ENCODE measurements around the gene SYNE1. TPM values are rescaled to one million over a fixed set of nuclear protein-coding genes. Genes with fewer than 3 reads are reported as not detected.

Gene SYNE1
- total RNA-seq, 3 donors from 2014 or later (not counting 1 experiment from before 2014, with no cell fraction given): 489 to 570 (median 498) TPM

DNA sequence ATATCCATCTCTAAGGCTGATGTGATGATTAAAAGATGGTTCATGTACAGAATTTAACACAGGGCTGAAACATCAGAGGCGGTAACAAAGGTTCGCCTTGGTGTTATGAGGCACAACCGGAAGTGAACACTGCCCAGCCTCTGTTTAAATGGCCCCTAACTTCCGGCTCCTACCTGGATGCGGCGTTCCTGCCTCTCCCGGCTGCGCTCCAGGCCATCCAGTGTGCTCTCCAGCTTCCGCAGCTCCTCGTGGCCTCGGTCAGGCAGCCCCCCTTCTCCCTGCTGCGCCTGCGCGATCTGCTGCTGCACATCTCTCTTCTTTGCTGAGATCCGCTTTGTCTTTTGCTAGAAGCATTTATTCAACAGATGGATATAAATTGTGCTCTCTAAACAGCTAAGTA, 195.3 kb downstream of the SYNE1 start:
- Histone ChIP-seq H3K9me3 (ENCODE audit: control insufficient read depth, insufficient read depth, low read length) (no peaks in the 10 kb centered on the region), H3K4me1 (ENCODE audit: control insufficient read depth, insufficient read depth, low read length) (no peaks in the 10 kb centered on the region), H3K27ac (ENCODE audit: low read length) (no peak overlapping the region), H3K27me3 (ENCODE audit: control insufficient read depth, insufficient read depth, low read length) (no peaks in the 10 kb centered on the region), H3K36me3 (ENCODE audit: control insufficient read depth, insufficient read depth, low read length) (peaks cover 63% of the 10 kb centered on the region), H3K4me3 (ENCODE audit: low read length) (no peak overlapping the region)
- intact Hi-C loops (cut with micrococcal nuclease): no loop called here
- H3K4me1 Mint-ChIP-seq: no peaks in the 10 kb centered on the region
- no peak overlapping the region for H3K4me3 Mint-ChIP-seq
- ATAC-seq (no peak), DNase-seq (no peak)
- H3K27ac Mint-ChIP-seq: no peak overlapping the region
- TF ChIP-seq, protein P1, sequence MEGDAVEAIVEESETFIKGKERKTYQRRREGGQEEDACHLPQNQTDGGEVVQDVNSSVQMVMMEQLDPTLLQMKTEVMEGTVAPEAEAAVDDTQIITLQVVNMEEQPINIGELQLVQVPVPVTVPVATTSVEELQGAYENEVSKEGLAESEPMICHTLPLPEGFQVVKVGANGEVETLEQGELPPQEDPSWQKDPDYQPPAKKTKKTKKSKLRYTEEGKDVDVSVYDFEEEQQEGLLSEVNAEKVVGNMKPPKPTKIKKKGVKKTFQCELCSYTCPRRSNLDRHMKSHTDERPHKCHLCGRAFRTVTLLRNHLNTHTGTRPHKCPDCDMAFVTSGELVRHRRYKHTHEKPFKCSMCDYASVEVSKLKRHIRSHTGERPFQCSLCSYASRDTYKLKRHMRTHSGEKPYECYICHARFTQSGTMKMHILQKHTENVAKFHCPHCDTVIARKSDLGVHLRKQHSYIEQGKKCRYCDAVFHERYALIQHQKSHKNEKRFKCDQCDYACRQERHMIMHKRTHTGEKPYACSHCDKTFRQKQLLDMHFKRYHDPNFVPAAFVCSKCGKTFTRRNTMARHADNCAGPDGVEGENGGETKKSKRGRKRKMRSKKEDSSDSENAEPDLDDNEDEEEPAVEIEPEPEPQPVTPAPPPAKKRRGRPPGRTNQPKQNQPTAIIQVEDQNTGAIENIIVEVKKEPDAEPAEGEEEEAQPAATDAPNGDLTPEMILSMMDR (IDR thresholded peaks at IDR 0.05): no peak
- peaks cover 6% of the 10 kb centered on the region for H3K36me3 Mint-ChIP-seq
- H3K9me3 Mint-ChIP-seq: no peaks in the 10 kb centered on the region
- no peaks in the 10 kb centered on the region for H3K27me3 Mint-ChIP-seq (ENCODE audit: low read depth in 2 of 2)
- 98% methylated on average over 15 of the region's 15 CpGs for WGBS (ENCODE audit: insufficient coverage)

DNA sequence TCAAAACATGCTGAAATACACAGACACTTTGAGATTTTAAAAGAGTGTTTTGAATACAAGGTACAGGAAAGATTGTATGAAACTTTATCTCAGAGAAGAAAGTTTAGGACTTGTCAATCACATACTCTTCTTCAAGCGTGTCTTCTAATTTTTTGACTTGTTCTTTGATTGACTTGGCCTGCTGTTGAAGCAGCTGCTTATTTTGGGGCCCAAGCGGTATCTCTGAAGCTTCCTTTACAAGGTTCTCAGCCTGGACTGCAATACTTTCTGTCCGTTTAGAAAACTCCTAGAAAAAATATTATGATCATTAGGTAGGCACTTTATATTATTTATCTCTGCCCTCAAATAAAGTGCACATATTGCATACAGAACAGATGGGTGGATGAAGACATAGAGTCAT, 201.3 kb downstream of the SYNE1 start:
- no peak overlapping the region for H3K4me3 Mint-ChIP-seq
- TF ChIP-seq, protein P1 (IDR thresholded peaks at IDR 0.05): no peak
- H3K27me3 Mint-ChIP-seq (ENCODE audit: low read depth in 2 of 2): no peaks in the 10 kb centered on the region
- 90% methylated on average over 2 of the region's 3 CpGs for WGBS (ENCODE audit: insufficient coverage)
- H3K9me3 Mint-ChIP-seq: no peaks in the 10 kb centered on the region
- Histone ChIP-seq H3K4me1 (ENCODE audit: control insufficient read depth, insufficient read depth, low read length) (no peaks in the 10 kb centered on the region), H3K9me3 (ENCODE audit: control insufficient read depth, insufficient read depth, low read length) (no peaks in the 10 kb centered on the region), H3K4me3 (ENCODE audit: low read length) (no peak overlapping the region), H3K27me3 (ENCODE audit: control insufficient read depth, insufficient read depth, low read length) (no peaks in the 10 kb centered on the region), H3K27ac (ENCODE audit: low read length) (no peak overlapping the region), H3K36me3 (ENCODE audit: control insufficient read depth, insufficient read depth, low read length) (peaks cover 40% of the 10 kb centered on the region)
- DNase-seq (no peak), ATAC-seq (no peak)
- no peak overlapping the region for H3K27ac Mint-ChIP-seq
- intact Hi-C loops (cut with micrococcal nuclease): no loop called here
- H3K36me3 Mint-ChIP-seq: peaks cover 5% of the 10 kb centered on the region
- H3K4me1 Mint-ChIP-seq: no peaks in the 10 kb centered on the region

DNA sequence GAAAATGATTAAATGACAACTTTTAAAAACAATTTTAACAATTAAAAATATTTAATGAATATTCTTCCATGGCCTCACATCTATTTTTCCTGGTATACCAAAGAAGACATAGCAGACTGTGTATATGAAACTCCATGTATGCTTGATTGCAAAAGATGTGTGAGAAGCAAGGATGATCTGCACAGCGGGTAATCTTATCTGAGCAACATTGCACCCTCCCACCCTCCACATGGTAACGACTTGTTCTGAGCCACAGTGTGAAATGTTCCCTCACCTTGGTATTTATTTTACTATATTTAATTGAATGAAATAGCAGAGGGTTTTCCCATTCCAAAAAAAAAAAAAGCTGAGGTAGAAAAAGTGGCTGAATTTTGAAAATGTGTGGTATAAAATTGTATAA, 204.4 kb downstream of the SYNE1 start:
- DNase-seq (no peak), ATAC-seq (no peak)
- WGBS (ENCODE audit: insufficient coverage): no CpG with 5 or more reads among the region's 2 CpGs
- intact Hi-C loops (cut with micrococcal nuclease): no loop called here
- no peak overlapping the region for H3K27ac ChIP-seq (ENCODE audit: low read length)
- no peaks in the 10 kb centered on the region for H3K9me3 Mint-ChIP-seq
- no peaks in the 10 kb centered on the region for H3K27me3 Mint-ChIP-seq (ENCODE audit: low read depth in 2 of 2)
- H3K27ac Mint-ChIP-seq: no peak overlapping the region
- H3K9me3 ChIP-seq (ENCODE audit: control insufficient read depth, insufficient read depth, low read length): no peaks in the 10 kb centered on the region
- no peaks in the 10 kb centered on the region for H3K27me3 ChIP-seq (ENCODE audit: control insufficient read depth, insufficient read depth, low read length)
- no peak overlapping the region for H3K4me3 ChIP-seq (ENCODE audit: low read length)
- H3K4me3 Mint-ChIP-seq: no peak overlapping the region
- peaks cover 11% of the 10 kb centered on the region for H3K36me3 Mint-ChIP-seq
- no peaks in the 10 kb centered on the region for H3K4me1 Mint-ChIP-seq
- H3K36me3 ChIP-seq (ENCODE audit: control insufficient read depth, insufficient read depth, low read length): peaks cover 43% of the 10 kb centered on the region
- TF ChIP-seq, protein P1 (IDR thresholded peaks at IDR 0.05): no peak
- no peaks in the 10 kb centered on the region for H3K4me1 ChIP-seq (ENCODE audit: control insufficient read depth, insufficient read depth, low read length)

DNA sequence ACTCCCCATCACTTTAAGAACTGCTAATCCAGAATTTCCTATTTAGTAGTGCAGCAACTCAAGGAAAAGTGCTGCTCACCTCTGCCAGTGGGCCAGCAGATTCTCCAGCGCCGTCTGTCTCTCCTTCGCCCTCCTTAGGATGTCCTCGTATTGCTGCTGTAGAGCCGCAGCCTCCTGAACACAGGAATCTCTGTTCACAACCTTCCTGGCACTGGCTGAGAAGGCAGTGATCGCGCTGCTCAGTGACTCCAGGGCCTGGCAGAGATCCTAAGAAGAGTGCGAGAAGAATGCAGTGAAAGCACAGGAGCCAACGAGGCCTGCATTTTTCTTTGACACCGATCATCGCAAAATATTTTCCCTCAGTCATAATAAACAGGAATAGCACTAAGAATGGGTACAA, 209.0 kb downstream of the SYNE1 start:
- peaks cover 6% of the 10 kb centered on the region for H3K36me3 Mint-ChIP-seq
- H3K27ac Mint-ChIP-seq: no peak overlapping the region
- Histone ChIP-seq H3K9me3 (ENCODE audit: control insufficient read depth, insufficient read depth, low read length) (no peaks in the 10 kb centered on the region), H3K36me3 (ENCODE audit: control insufficient read depth, insufficient read depth, low read length) (peaks cover 55% of the 10 kb centered on the region), H3K27ac (ENCODE audit: low read length) (no peak overlapping the region), H3K4me3 (ENCODE audit: low read length) (no peak overlapping the region), H3K4me1 (ENCODE audit: control insufficient read depth, insufficient read depth, low read length) (no peaks in the 10 kb centered on the region), H3K27me3 (ENCODE audit: control insufficient read depth, insufficient read depth, low read length) (no peaks in the 10 kb centered on the region)
- peaks cover 0 to 7% of the 10 kb centered on the region in 2 donors for H3K4me1 Mint-ChIP-seq
- H3K9me3 Mint-ChIP-seq: no peaks in the 10 kb centered on the region
- WGBS (ENCODE audit: insufficient coverage): 94% methylated on average over 9 of the region's 11 CpGs
- DNase-seq: no peak
- TF ChIP-seq, protein P1 (IDR thresholded peaks at IDR 0.05): no peak
- intact Hi-C loops (cut with micrococcal nuclease): no loop called here
- no peaks in the 10 kb centered on the region for H3K27me3 Mint-ChIP-seq (ENCODE audit: low read depth in 2 of 2)
- no peak for ATAC-seq
- H3K4me3 Mint-ChIP-seq: no peak overlapping the region

Data from natural killer cell (primary cell).